GM23338 (cell line): ENCODE results near the gene ACVR1C. TPM values are rescaled to one million over a fixed set of nuclear protein-coding genes. Genes with fewer than 3 reads are reported as not detected.

ENCODE experiments used
- ATAC-seq: fragments of 200-7000 bp; cut with Tn5 transposase; 3 replicates; pipeline ENCODE4 v1.9.1; 2020
- DNase-seq: peaks from one replicate; pipeline ENCODE4 v3.0.0-alpha.2; 2015; ENCODE audit warnings: low spot score
- H2AFZ ChIP-seq: fragments of 200-600 bp; sonication (generic); 2 replicates; pipeline ENCODE4 v1.8.0; 2016; ENCODE audit warnings: antibody characterized with exemption, mild to moderate bottlenecking, moderate library complexity
- H3F3A ChIP-seq: fragments of 200-600 bp; sonication (generic); replicated peaks from 2 replicates; pipeline ENCODE4 v1.8.0; 2017; ENCODE audit warnings: antibody characterized with exemption, mixed run types, low read depth
- H3K27ac ChIP-seq: fragments of 200-600 bp; sonication (generic); 2 replicates; pipeline ENCODE4 v1.6.1; 2016; ENCODE audit warnings: low read depth
- H3K27me3 ChIP-seq: fragments of 200-600 bp; sonication (generic); 2 replicates; pipeline ENCODE4 v1.8.0; 2016; ENCODE audit warnings: mild to moderate bottlenecking, mixed run types, moderate library complexity; ENCODE audit not compliant: insufficient read depth
- H3K36me3 ChIP-seq: fragments of 200-600 bp; sonication (generic); 2 replicates; pipeline ENCODE4 v1.8.0; 2016; ENCODE audit warnings: mild to moderate bottlenecking; ENCODE audit not compliant: insufficient read depth
- H3K4me1 ChIP-seq: fragments of 200-600 bp; sonication (generic); 2 replicates; pipeline ENCODE4 v1.8.0; 2016; ENCODE audit warnings: mild to moderate bottlenecking, moderate library complexity; ENCODE audit not compliant: insufficient read depth
- H3K4me2 ChIP-seq: fragments of 200-600 bp; sonication (generic); 2 replicates; pipeline ENCODE4 v1.7.1; 2017; ENCODE audit warnings: mixed run types
- H3K4me3 ChIP-seq: fragments of 200-600 bp; sonication (generic); 2 replicates; pipeline ENCODE4 v1.6.1; 2016; ENCODE audit warnings: mixed run types
- H3K79me2 ChIP-seq: fragments of 200-600 bp; sonication (generic); replicated peaks from 2 replicates; pipeline ENCODE4 v1.8.0; 2017; ENCODE audit warnings: mild to moderate bottlenecking; ENCODE audit not compliant: insufficient read depth
- H3K9me2 ChIP-seq: fragments of 200-600 bp; sonication (generic); 2 replicates; pipeline ENCODE4 v1.8.0; 2017; ENCODE audit not compliant: insufficient read depth
- H4K20me1 ChIP-seq: fragments of 200-600 bp; sonication (generic); replicated peaks from 2 replicates; pipeline ENCODE4 v1.8.0; 2017; ENCODE audit warnings: mild to moderate bottlenecking; ENCODE audit not compliant: insufficient read depth
- H3K27ac Mint-ChIP-seq: 2 replicates; pipeline ENCODE4 v1.8.0; 2020; ENCODE audit warnings: inconsistent platforms, mild to moderate bottlenecking, moderate library complexity, mixed read lengths
- H3K27me3 Mint-ChIP-seq: 3 replicates; pipeline ENCODE4 v1.8.0; 2022; ENCODE audit warnings: low read depth, mild to moderate bottlenecking, moderate library complexity, mixed read lengths, inconsistent platforms; ENCODE audit not compliant: insufficient read depth, poor library complexity
- H3K36me3 Mint-ChIP-seq: 3 replicates; pipeline ENCODE4 v1.8.0; 2021; ENCODE audit warnings: low read depth, mild to moderate bottlenecking, inconsistent platforms, moderate library complexity, mixed read lengths
- H3K4me1 Mint-ChIP-seq: 3 replicates; pipeline ENCODE4 v1.8.0; 2020; ENCODE audit warnings: mild to moderate bottlenecking, inconsistent platforms, mixed read lengths
- H3K4me3 Mint-ChIP-seq: 3 replicates; pipeline ENCODE4 v1.8.0; 2021; ENCODE audit warnings: moderate library complexity, mild to moderate bottlenecking, inconsistent platforms, mixed read lengths
- H3K9me3 Mint-ChIP-seq: 3 replicates; pipeline ENCODE4 v1.8.0; 2020; ENCODE audit warnings: moderate library complexity, mild to moderate bottlenecking, inconsistent platforms, mixed read lengths
- CREB1 ChIP-seq: fragments of 250-450 bp; sonication (Bioruptor Pico); IDR thresholded peaks from 2 replicates; pipeline ENCODE4 v1.5.0; 2020; ENCODE audit warnings: low read depth, mild to moderate bottlenecking, moderate library complexity
- CTCF ChIP-seq, 2 experiments: fragments of 200-600 bp in 1 of 2; sonication (generic) in 1 of 2; conservative IDR thresholded peaks; 2 replicates each; pipeline versions ENCODE4 v1.5.1 to v1.6.1; 2016 to 2017; ENCODE audit warnings: antibody characterized with exemption in 2 of 2, low read depth in 2 of 2, mild to moderate bottlenecking in 2 of 2, moderate library complexity in 1 of 2
- EZH2 ChIP-seq: fragments of 200-600 bp; sonication (generic); IDR thresholded peaks from one replicate; pipeline ENCODE4 v1.8.0; 2017; ENCODE audit warnings: antibody characterized with exemption, mild to moderate bottlenecking, low read depth; ENCODE audit not compliant: unreplicated experiment
- EZH2phosphoT487 ChIP-seq: fragments of 200-600 bp; sonication (generic); IDR thresholded peaks from one replicate; pipeline ENCODE4 v1.8.1; 2018; ENCODE audit warnings: antibody characterized with exemption; ENCODE audit not compliant: unreplicated experiment
- JUNB ChIP-seq: IDR thresholded peaks from one replicate; pipeline ENCODE4 v1.6.1; 2016; ENCODE audit warnings: antibody characterized with exemption; ENCODE audit not compliant: unreplicated experiment
- NANOG ChIP-seq: IDR thresholded peaks from 2 replicates; pipeline ENCODE4 v1.6.1; 2016; ENCODE audit warnings: antibody characterized with exemption, borderline replicate concordance
- POLR2AphosphoS5 ChIP-seq: IDR thresholded peaks from 2 replicates; pipeline ENCODE4 v1.6.1; 2016; ENCODE audit warnings: antibody characterized with exemption, low read depth
- STAT1 ChIP-seq: IDR thresholded peaks from one replicate; pipeline ENCODE4 v1.6.1; 2016; ENCODE audit warnings: antibody characterized with exemption; ENCODE audit not compliant: unreplicated experiment
- ZNF114 ChIP-seq: fragments of 250-450 bp; sonication (Bioruptor Pico); IDR thresholded peaks from 2 replicates; pipeline ENCODE4 v1.5.0; 2020; ENCODE audit warnings: mild to moderate bottlenecking, moderate library complexity
- ZNF331 ChIP-seq: fragments of 250-450 bp; sonication (Bioruptor Pico); IDR thresholded peaks from 2 replicates; pipeline ENCODE4 v1.5.0; 2020; ENCODE audit warnings: low read depth, mild to moderate bottlenecking, moderate library complexity
- ZNF462 ChIP-seq: fragments of 250-450 bp; sonication (Bioruptor Pico); IDR thresholded peaks from 2 replicates; pipeline ENCODE4 v1.5.0; 2020; ENCODE audit warnings: mild to moderate bottlenecking, moderate library complexity
- polyA plus RNA-seq: library from polyadenylated mRNA; unstranded; fragments of >200 nt; fragmentation: Nextera tagmentation; extraction: Ambion mirVana; gene quantifications from 2 replicates; pipeline ENCODE4 v1.2.1, GENCODE V29; 2016
- total RNA-seq: library from RNA; depleted of rRNA; stranded (reverse); fragments of >200 nt; shearing (Covaris generic); gene quantifications from 2 replicates; pipeline ENCODE4 v1.2.3, GENCODE V29; 2014
- TF ChIP-seq, protein P1 (sequence below): IDR thresholded peaks from one replicate; pipeline ENCODE4 v1.6.1; 2018; ENCODE audit warnings: antibody characterized with exemption; ENCODE audit not compliant: unreplicated experiment
- TF ChIP-seq, protein P2 (sequence below): IDR thresholded peaks from 2 replicates; pipeline ENCODE4 v1.6.1; 2016; ENCODE audit warnings: antibody characterized with exemption

The ACVR1C gene
- total and polyA plus RNA-seq, 2 experiments from 2014 or later, result 0.61 to 0.94 TPM

- DNase-seq (no peak), ATAC-seq (no peak)
- Histone ChIP-seq H3K4me1 (no peaks in the 10 kb centered on the region), H3K27me3 (no peaks in the 10 kb centered on the region), H3K79me2 (no peaks in the 10 kb centered on the region), H4K20me1 (no peaks in the 10 kb centered on the region), H2AFZ (no peak overlapping the region), H3K4me2 (no peak overlapping the region), H3K36me3 (no peaks in the 10 kb centered on the region), H3K9me2 (no peaks in the 10 kb centered on the region), H3K4me3 (no peak overlapping the region), H3F3A (no peaks in the 10 kb centered on the region), H3K27ac (no peak overlapping the region)
- H3K36me3 Mint-ChIP-seq, result no peaks in the 10 kb centered on the region
- no peak overlapping the region for H3K27ac Mint-ChIP-seq
- TF ChIP-seq, protein P1, sequence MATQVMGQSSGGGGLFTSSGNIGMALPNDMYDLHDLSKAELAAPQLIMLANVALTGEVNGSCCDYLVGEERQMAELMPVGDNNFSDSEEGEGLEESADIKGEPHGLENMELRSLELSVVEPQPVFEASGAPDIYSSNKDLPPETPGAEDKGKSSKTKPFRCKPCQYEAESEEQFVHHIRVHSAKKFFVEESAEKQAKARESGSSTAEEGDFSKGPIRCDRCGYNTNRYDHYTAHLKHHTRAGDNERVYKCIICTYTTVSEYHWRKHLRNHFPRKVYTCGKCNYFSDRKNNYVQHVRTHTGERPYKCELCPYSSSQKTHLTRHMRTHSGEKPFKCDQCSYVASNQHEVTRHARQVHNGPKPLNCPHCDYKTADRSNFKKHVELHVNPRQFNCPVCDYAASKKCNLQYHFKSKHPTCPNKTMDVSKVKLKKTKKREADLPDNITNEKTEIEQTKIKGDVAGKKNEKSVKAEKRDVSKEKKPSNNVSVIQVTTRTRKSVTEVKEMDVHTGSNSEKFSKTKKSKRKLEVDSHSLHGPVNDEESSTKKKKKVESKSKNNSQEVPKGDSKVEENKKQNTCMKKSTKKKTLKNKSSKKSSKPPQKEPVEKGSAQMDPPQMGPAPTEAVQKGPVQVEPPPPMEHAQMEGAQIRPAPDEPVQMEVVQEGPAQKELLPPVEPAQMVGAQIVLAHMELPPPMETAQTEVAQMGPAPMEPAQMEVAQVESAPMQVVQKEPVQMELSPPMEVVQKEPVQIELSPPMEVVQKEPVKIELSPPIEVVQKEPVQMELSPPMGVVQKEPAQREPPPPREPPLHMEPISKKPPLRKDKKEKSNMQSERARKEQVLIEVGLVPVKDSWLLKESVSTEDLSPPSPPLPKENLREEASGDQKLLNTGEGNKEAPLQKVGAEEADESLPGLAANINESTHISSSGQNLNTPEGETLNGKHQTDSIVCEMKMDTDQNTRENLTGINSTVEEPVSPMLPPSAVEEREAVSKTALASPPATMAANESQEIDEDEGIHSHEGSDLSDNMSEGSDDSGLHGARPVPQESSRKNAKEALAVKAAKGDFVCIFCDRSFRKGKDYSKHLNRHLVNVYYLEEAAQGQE, result no peak
- TF ChIP-seq CREB1, result no peak
- TF ChIP-seq EZH2, result no peak
- no peak for TF ChIP-seq POLR2AphosphoS5
- no peak for TF ChIP-seq JUNB
- no peak for TF ChIP-seq NANOG
- TF ChIP-seq CTCF (conservative IDR thresholded peaks at IDR 0.05; ENCODE audit: low read depth in 2 of 2), result no peak
- no peak for TF ChIP-seq ZNF462
- no peak for TF ChIP-seq ZNF114 (CRISPR knock-in tag)
- no peak for TF ChIP-seq STAT1
- TF ChIP-seq, protein P2, sequence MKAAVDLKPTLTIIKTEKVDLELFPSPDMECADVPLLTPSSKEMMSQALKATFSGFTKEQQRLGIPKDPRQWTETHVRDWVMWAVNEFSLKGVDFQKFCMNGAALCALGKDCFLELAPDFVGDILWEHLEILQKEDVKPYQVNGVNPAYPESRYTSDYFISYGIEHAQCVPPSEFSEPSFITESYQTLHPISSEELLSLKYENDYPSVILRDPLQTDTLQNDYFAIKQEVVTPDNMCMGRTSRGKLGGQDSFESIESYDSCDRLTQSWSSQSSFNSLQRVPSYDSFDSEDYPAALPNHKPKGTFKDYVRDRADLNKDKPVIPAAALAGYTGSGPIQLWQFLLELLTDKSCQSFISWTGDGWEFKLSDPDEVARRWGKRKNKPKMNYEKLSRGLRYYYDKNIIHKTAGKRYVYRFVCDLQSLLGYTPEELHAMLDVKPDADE, result no peak
- TF ChIP-seq EZH2phosphoT487, result no peak
- TF ChIP-seq ZNF331 (CRISPR knock-in tag), result no peak
- H3K9me3 Mint-ChIP-seq, result peaks cover 3% of the 10 kb centered on the region; the same call in 1 of the 3 replicates
- H3K27me3 Mint-ChIP-seq, result peaks cover 2% of the 10 kb centered on the region
- no peaks in the 10 kb centered on the region for H3K4me1 Mint-ChIP-seq
- no peak overlapping the region for H3K4me3 Mint-ChIP-seq
Measured at GRCh38 chr2:157606534-157606933, 22.1 kb downstream of the ACVR1C start.
